Measurements from ENCODE around the gene RAB11B.

Gene RAB11B

GRCh38 chr19:8445488-8446001, 55.4 kb downstream of the RAB11B start:
- Mint-ChIP-seq H3K36me3 (peaks cover 10% of the 10 kb centered on the region), H3K4me1 (peaks cover 31% of the 10 kb centered on the region), H3K27ac (peak overlapping the region; percentile 94), H3K27me3 (no peaks in the 10 kb centered on the region), H3K9me3 (no peaks in the 10 kb centered on the region), H3K4me3 (peak overlapping the region; percentile 91)
- ATAC-seq (ENCODE audit: low read depth) (peak; percentile 5), DNase-seq (ENCODE audit: low spot score in 2 of 2) (peak; percentile 15 to 31)

GRCh38 chr19:8446061-8446709, 56.0 kb downstream of the RAB11B start:
- H3K27me3 Mint-ChIP-seq: no peaks in the 10 kb centered on the region
- no peaks in the 10 kb centered on the region for H3K9me3 Mint-ChIP-seq
- H3K4me3 Mint-ChIP-seq: peak overlapping the region; percentile 91
- ATAC-seq (ENCODE audit: low read depth): no peak
- DNase-seq (ENCODE audit: low spot score in 2 of 2): no peak
- H3K36me3 Mint-ChIP-seq: peaks cover 10% of the 10 kb centered on the region
- H3K27ac Mint-ChIP-seq: peak overlapping the region; percentile 94
- peaks cover 33% of the 10 kb centered on the region for H3K4me1 Mint-ChIP-seq

GRCh38 chr19:8449830-8450229, 59.7 kb downstream of the RAB11B start:
- H3K4me1 Mint-ChIP-seq: peaks cover 58% of the 10 kb centered on the region
- no peaks in the 10 kb centered on the region for H3K27me3 Mint-ChIP-seq
- peak overlapping the region; percentile 82 for H3K27ac Mint-ChIP-seq
- ATAC-seq (ENCODE audit: low read depth) (no peak), DNase-seq (ENCODE audit: low spot score in 2 of 2) (no peak)
- H3K36me3 Mint-ChIP-seq: peaks cover 19% of the 10 kb centered on the region
- peak overlapping the region; percentile 21 for H3K4me3 Mint-ChIP-seq
- H3K9me3 Mint-ChIP-seq: no peaks in the 10 kb centered on the region

- peaks cover 24% of the 10 kb centered on the region for H3K36me3 Mint-ChIP-seq
- H3K4me3 Mint-ChIP-seq: peak overlapping the region; percentile 29
- H3K27me3 Mint-ChIP-seq: no peaks in the 10 kb centered on the region
- peak overlapping the region; percentile 71 for H3K27ac Mint-ChIP-seq
- no peaks in the 10 kb centered on the region for H3K9me3 Mint-ChIP-seq
- H3K4me1 Mint-ChIP-seq: peaks cover 60% of the 10 kb centered on the region
- ATAC-seq (ENCODE audit: low read depth): no peak
- no peak for DNase-seq (ENCODE audit: low spot score in 2 of 2)
Observed at GRCh38 chr19:8451377-8451776, 61.2 kb downstream of the RAB11B start.

GRCh38 chr19:8451885-8452284, 61.7 kb downstream of the RAB11B start:
- H3K36me3 Mint-ChIP-seq: peaks cover 27% of the 10 kb centered on the region
- ATAC-seq (ENCODE audit: low read depth): no peak
- H3K27me3 Mint-ChIP-seq: no peaks in the 10 kb centered on the region
- H3K4me3 Mint-ChIP-seq: no peak overlapping the region
- no peaks in the 10 kb centered on the region for H3K9me3 Mint-ChIP-seq
- peak overlapping the region; percentile 71 for H3K27ac Mint-ChIP-seq
- DNase-seq (ENCODE audit: low spot score in 2 of 2): no peak
- H3K4me1 Mint-ChIP-seq: peaks cover 65% of the 10 kb centered on the region

- Mint-ChIP-seq H3K9me3 (no peaks in the 10 kb centered on the region), H3K27ac (peak overlapping the region; percentile 71), H3K36me3 (peaks cover 23% of the 10 kb centered on the region), H3K4me1 (peaks cover 61% of the 10 kb centered on the region), H3K27me3 (no peaks in the 10 kb centered on the region), H3K4me3 (peak overlapping the region; percentile 34)
- ATAC-seq (ENCODE audit: low read depth) (no peak), DNase-seq (ENCODE audit: low spot score in 2 of 2) (no peak)
Observed at GRCh38 chr19:8452446-8453123, 62.4 kb downstream of the RAB11B start.

- Mint-ChIP-seq H3K27ac (no peak overlapping the region), H3K27me3 (no peaks in the 10 kb centered on the region), H3K36me3 (peaks cover 23% of the 10 kb centered on the region), H3K9me3 (no peaks in the 10 kb centered on the region), H3K4me1 (peaks cover 62% of the 10 kb centered on the region), H3K4me3 (peak overlapping the region; percentile 29)
- ATAC-seq (ENCODE audit: low read depth) (no peak), DNase-seq (ENCODE audit: low spot score in 2 of 2) (no peak)
Observed at GRCh38 chr19:8453616-8454015, 63.5 kb downstream of the RAB11B start.

Data from memory B cell (primary cell).